ENCODE data around the gene ZFYVE26.

DNA sequence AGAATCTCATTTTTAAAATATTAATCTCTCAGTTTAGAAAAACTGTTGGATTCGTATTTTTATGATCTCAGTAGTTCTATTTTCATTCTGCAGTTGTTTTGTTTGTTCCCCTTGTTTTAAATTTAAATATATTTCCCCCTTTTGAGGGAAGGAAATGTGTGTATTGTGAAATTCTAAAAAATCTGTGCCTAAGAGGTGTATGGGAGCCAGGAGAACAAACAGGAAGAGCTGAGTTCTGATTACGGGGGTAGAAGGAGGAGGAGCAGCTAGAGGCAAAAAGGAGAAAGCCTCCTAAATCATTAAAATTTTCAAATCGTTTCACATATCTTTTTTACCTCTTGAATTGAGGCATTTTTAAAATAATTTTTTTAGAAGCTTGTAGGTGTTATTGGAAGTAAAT, 112.4 kb downstream of the ZFYVE26 start:
- TF ChIP-seq, protein P1, sequence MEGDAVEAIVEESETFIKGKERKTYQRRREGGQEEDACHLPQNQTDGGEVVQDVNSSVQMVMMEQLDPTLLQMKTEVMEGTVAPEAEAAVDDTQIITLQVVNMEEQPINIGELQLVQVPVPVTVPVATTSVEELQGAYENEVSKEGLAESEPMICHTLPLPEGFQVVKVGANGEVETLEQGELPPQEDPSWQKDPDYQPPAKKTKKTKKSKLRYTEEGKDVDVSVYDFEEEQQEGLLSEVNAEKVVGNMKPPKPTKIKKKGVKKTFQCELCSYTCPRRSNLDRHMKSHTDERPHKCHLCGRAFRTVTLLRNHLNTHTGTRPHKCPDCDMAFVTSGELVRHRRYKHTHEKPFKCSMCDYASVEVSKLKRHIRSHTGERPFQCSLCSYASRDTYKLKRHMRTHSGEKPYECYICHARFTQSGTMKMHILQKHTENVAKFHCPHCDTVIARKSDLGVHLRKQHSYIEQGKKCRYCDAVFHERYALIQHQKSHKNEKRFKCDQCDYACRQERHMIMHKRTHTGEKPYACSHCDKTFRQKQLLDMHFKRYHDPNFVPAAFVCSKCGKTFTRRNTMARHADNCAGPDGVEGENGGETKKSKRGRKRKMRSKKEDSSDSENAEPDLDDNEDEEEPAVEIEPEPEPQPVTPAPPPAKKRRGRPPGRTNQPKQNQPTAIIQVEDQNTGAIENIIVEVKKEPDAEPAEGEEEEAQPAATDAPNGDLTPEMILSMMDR (IDR thresholded peaks at IDR 0.05) = no peak
- TF ChIP-seq EZH2 (IDR thresholded peaks at IDR 0.05) = no peak
